Endodermal cell (in vitro differentiated cells): ENCODE measurements around the gene CLMN. TPM values are rescaled to one million over a fixed set of nuclear protein-coding genes. Genes with fewer than 3 reads are reported as not detected.

ENCODE experiments used
- DNase-seq: peaks from one replicate; pipeline ENCODE4 v3.0.0-alpha.2; 2017
- H3K27ac ChIP-seq: 2 replicates; pipeline ENCODE4 v1.5.1; 2013; ENCODE audit warnings: mild to moderate bottlenecking, low read depth, low read length, moderate library complexity
- H3K27me3 ChIP-seq: 2 replicates; pipeline ENCODE4 v1.6.1; 2013; ENCODE audit warnings: mild to moderate bottlenecking, low read length, moderate library complexity; ENCODE audit not compliant: insufficient read depth, control insufficient read depth, poor library complexity, severe bottlenecking
- H3K36me3 ChIP-seq: 2 replicates; pipeline ENCODE4 v1.7.0; 2013; ENCODE audit warnings: mild to moderate bottlenecking, low read length, moderate library complexity; ENCODE audit not compliant: control insufficient read depth, insufficient read depth
- H3K4me1 ChIP-seq: one replicate; pipeline ENCODE4 v1.7.0; 2013; ENCODE audit warnings: low read length; ENCODE audit not compliant: control insufficient read depth, insufficient read depth
- H3K4me3 ChIP-seq: 2 replicates; pipeline ENCODE4 v1.5.1; 2013; ENCODE audit warnings: mild to moderate bottlenecking, low read length, moderate library complexity
- H3K9ac ChIP-seq: 2 replicates; pipeline ENCODE4 v1.6.1; 2013; ENCODE audit warnings: mild to moderate bottlenecking, low read length, moderate library complexity; ENCODE audit not compliant: poor library complexity, severe bottlenecking; ENCODE audit errors: extremely low read depth
- H3K9me3 ChIP-seq: 2 replicates; pipeline ENCODE4 v1.6.1; 2013; ENCODE audit warnings: mild to moderate bottlenecking, low read length, moderate library complexity; ENCODE audit not compliant: control insufficient read depth
- H3K27ac Mint-ChIP-seq: 2 replicates; pipeline ENCODE4 v1.8.0; 2020; ENCODE audit warnings: mixed read lengths
- H3K27me3 Mint-ChIP-seq: 2 replicates; pipeline ENCODE4 v1.8.0; 2021; ENCODE audit warnings: mild to moderate bottlenecking, mixed read lengths; ENCODE audit not compliant: insufficient read depth
- H3K36me3 Mint-ChIP-seq: 2 replicates; pipeline ENCODE4 v1.8.0; 2020; ENCODE audit warnings: low read depth, mixed read lengths
- H3K4me1 Mint-ChIP-seq: 2 replicates; pipeline ENCODE4 v1.8.0; 2020; ENCODE audit warnings: mixed read lengths
- H3K4me3 Mint-ChIP-seq: 2 replicates; pipeline ENCODE4 v1.8.0; 2020; ENCODE audit warnings: mild to moderate bottlenecking, moderate library complexity, mixed read lengths
- H3K9me3 Mint-ChIP-seq: 2 replicates; pipeline ENCODE4 v1.8.0; 2020; ENCODE audit warnings: mild to moderate bottlenecking, mixed read lengths
- WGBS, 2 experiments: methylation state at CpG; one replicate each; pipeline versions ENCODE4 v1.1.5 to v1.1.7; 2013; ENCODE audit warnings: missing lambda C conversion rate in 2 of 2, mixed read lengths in 1 of 2; ENCODE audit not compliant: insufficient coverage in 1 of 2, insufficient read length in 1 of 2; 5-methylcytosine and 5-hydroxymethylcytosine counted together
- total RNA-seq, 2 donors: library from RNA; stranded (reverse); fragmentation: NEBNext Ultra II Directional in 1 of 2; extraction: Animal tissue kit (Norgen Biotek cat#: 25700) in 1 of 2; gene quantifications; 2 replicates in 1 of 2; 3 replicates in 1 of 2; pipeline ENCODE4 v1.2.1, GENCODE V29; 2021
- TF ChIP-seq, protein P1 (sequence below): fragments of 200-600 bp; sonication (generic); conservative IDR thresholded peaks from 2 replicates; pipeline ENCODE4 v1.5.0; 2021; ENCODE audit warnings: antibody characterized with exemption, mild to moderate bottlenecking

The CLMN gene
- total RNA-seq, 2 donors from 2014 or later = 9.5 to 11.7 TPM

DNA sequence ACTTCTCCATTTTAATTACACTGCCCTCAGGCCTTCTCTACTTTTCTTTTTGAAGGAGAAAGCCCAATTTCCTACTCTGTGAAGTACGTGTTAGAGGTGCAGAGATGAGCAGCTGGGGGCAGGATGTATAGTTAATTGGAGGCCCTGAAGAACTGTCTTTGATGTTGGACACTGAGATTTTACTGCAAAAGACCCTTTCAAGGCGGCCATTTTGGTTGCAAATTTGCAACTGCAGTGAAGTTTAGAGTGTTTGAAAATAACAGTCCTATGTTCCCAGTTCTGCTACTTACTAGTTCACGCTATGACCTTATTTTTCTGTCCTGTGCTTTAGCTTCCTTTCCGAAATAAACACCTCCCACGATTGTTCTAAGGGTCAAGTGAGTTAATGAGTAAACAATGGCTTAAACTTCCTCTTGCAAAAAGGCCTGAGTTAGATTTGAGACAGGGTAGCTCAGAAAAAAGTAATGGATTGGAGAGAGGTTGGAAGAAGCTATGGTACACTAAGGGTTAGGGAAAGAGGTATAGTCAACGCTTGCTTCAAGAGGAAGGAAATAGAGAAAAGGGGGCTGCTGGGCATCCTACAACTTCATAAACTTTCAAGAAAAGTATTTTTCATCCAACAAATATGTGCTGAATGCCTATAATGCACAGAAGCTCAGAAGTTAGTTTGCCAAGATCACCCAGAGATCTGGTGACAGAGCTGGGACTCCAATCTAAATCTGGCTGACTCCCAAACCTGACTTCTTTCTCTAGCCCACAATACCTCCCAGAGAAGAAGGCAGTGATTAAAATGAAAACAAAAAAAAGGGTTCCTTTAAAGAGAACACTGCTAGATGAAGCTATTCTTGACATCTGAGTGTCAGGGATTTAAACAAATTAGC lies 135.9 kb downstream of the CLMN start:
- peaks cover 1% of the 10 kb centered on the region for H3K27me3 Mint-ChIP-seq
- no peaks in the 10 kb centered on the region for H3K36me3 ChIP-seq

DNA sequence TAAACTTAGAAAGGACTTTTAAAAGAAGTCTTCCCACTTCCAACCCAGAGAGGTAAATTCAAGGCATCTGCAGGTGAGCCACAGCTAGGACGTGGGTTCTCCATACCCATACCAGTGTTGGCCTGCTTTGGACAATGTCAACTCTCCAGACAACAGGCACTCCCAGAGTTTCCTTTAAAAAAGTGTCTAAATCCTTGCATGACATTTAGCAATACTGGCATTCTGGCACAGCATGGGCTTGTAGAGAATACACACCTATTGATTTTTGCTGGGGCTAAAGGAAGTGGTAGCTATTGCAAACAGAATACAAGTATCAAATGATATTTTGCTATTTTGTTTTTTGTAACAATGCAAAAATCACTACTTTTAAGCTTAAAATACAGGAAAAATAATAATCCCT lies 136.6 kb downstream of the CLMN start:
- H3K27me3 ChIP-seq = no peaks in the 10 kb centered on the region
- no peak overlapping the region for H3K4me3 Mint-ChIP-seq

More for the DNA sequence above, 135.9 kb downstream of the CLMN start:
- H3K4me3 Mint-ChIP-seq = peak overlapping the region; percentile 19
- H3K27ac Mint-ChIP-seq = peak overlapping the region; percentile 20
- peaks cover 15% of the 10 kb centered on the region for H3K4me1 Mint-ChIP-seq
- H3K4me1 ChIP-seq = peaks cover 5% of the 10 kb centered on the region
- peak overlapping the region; percentile 4 for H3K4me3 ChIP-seq
- peaks cover 5% of the 10 kb centered on the region for H3K36me3 Mint-ChIP-seq
- no peak overlapping the region for H3K27ac ChIP-seq
- DNase-seq = no peak
- no peak overlapping the region for H3K9ac ChIP-seq
- no peaks in the 10 kb centered on the region for H3K27me3 ChIP-seq
- TF ChIP-seq, protein P1, sequence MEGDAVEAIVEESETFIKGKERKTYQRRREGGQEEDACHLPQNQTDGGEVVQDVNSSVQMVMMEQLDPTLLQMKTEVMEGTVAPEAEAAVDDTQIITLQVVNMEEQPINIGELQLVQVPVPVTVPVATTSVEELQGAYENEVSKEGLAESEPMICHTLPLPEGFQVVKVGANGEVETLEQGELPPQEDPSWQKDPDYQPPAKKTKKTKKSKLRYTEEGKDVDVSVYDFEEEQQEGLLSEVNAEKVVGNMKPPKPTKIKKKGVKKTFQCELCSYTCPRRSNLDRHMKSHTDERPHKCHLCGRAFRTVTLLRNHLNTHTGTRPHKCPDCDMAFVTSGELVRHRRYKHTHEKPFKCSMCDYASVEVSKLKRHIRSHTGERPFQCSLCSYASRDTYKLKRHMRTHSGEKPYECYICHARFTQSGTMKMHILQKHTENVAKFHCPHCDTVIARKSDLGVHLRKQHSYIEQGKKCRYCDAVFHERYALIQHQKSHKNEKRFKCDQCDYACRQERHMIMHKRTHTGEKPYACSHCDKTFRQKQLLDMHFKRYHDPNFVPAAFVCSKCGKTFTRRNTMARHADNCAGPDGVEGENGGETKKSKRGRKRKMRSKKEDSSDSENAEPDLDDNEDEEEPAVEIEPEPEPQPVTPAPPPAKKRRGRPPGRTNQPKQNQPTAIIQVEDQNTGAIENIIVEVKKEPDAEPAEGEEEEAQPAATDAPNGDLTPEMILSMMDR = no peak
- 80 to 83% methylated on average over 5 to 6 of the region's 6 CpGs for WGBS, 2 experiments
- peaks cover 11% of the 10 kb centered on the region for H3K9me3 Mint-ChIP-seq
- H3K9me3 ChIP-seq = peaks cover 8% of the 10 kb centered on the region

DNA sequence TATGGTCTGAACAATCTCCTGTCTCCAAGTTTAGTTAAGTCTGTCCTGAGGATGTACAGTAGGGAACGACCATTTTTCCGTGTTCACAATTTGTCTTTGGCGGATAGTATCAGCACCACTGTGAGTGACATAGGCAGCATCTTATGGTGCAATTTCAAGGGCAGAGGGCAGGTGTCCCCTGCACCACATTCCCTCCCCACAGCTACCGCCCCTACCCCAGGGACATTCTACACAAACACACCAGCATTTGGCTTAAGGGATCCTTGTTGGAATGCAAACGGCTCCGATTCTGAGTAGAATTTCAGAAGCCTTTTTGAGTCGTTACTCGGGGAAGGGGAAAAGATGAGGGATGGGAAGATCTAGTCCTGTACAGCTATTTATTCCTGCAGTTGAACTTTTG lies 137.3 kb downstream of the CLMN start:
- peaks cover 15% of the 10 kb centered on the region for H3K4me1 Mint-ChIP-seq
- no peaks in the 10 kb centered on the region for H3K9me3 ChIP-seq
- TF ChIP-seq, protein P1 = peak; percentile 36
- H3K36me3 Mint-ChIP-seq = peaks cover 5% of the 10 kb centered on the region
- H3K4me3 ChIP-seq = no peak overlapping the region
- no peaks in the 10 kb centered on the region for H3K9me3 Mint-ChIP-seq
- 85 to 90% methylated on average over 7 to 8 of the region's 8 CpGs for WGBS, 2 experiments
- H3K27me3 Mint-ChIP-seq = no peaks in the 10 kb centered on the region
- no peaks in the 10 kb centered on the region for H3K27me3 ChIP-seq
- H3K4me1 ChIP-seq = peaks cover 5% of the 10 kb centered on the region
- no peak overlapping the region for H3K27ac ChIP-seq
- H3K27ac Mint-ChIP-seq = no peak overlapping the region
- no peak overlapping the region for H3K9ac ChIP-seq
- DNase-seq = peak; percentile 60
- H3K36me3 ChIP-seq = no peaks in the 10 kb centered on the region
- no peak overlapping the region for H3K4me3 Mint-ChIP-seq

More for the DNA sequence above, 136.6 kb downstream of the CLMN start:
- Histone ChIP-seq H3K4me3 (no peak overlapping the region), H3K9ac (no peak overlapping the region), H3K9me3 (peaks cover 6% of the 10 kb centered on the region), H3K4me1 (peaks cover 5% of the 10 kb centered on the region), H3K27ac (no peak overlapping the region), H3K36me3 (no peaks in the 10 kb centered on the region)
- peaks cover 15% of the 10 kb centered on the region for H3K4me1 Mint-ChIP-seq
- H3K27ac Mint-ChIP-seq = no peak overlapping the region
- DNase-seq = no peak
- TF ChIP-seq, protein P1 = no peak
- H3K9me3 Mint-ChIP-seq = peaks cover 4% of the 10 kb centered on the region
- peaks cover 5% of the 10 kb centered on the region for H3K36me3 Mint-ChIP-seq
- WGBS, 2 experiments = 88 to 91% methylated on average over 1 of the region's 1 CpG
- H3K27me3 Mint-ChIP-seq = no peaks in the 10 kb centered on the region
